Hepatocyte (in vitro differentiated cells): ENCODE results near the gene HAO2.

ENCODE experiments used
- EZH2phosphoT487 ChIP-seq: fragments of 200-600 bp; sonication (generic); IDR thresholded peaks from one replicate; pipeline ENCODE4 v1.6.1; 2018; ENCODE audit warnings: antibody characterized with exemption, mild to moderate bottlenecking, low read depth, moderate library complexity; ENCODE audit not compliant: unreplicated experiment, severe bottlenecking
- TF ChIP-seq, protein P1 (sequence below): fragments of 200-600 bp; sonication (generic); IDR thresholded peaks from 2 replicates; pipeline ENCODE4 v1.5.1; 2016; ENCODE audit warnings: antibody characterized with exemption, mild to moderate bottlenecking; ENCODE audit not compliant: poor library complexity

DNA sequence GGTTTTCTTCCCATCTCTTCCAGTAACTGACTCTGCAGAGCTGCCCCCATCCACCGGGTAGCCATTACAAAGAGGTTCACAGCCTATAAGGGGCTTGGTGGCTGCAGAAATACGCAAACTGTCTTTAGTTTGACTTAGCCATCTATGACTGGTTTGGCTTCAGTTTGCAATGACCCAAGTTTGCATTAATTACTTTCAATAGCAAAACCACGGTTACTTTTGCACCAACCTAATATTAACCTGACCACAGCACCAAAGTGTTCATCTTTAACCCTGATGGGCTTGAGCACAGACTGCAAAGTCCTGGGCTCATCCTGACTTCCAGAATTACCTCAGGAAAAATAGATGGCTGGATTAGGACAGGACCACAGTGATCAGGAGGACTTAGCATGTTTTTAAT, 2.2 kb upstream of the HAO2 start:
- TF ChIP-seq, protein P1, sequence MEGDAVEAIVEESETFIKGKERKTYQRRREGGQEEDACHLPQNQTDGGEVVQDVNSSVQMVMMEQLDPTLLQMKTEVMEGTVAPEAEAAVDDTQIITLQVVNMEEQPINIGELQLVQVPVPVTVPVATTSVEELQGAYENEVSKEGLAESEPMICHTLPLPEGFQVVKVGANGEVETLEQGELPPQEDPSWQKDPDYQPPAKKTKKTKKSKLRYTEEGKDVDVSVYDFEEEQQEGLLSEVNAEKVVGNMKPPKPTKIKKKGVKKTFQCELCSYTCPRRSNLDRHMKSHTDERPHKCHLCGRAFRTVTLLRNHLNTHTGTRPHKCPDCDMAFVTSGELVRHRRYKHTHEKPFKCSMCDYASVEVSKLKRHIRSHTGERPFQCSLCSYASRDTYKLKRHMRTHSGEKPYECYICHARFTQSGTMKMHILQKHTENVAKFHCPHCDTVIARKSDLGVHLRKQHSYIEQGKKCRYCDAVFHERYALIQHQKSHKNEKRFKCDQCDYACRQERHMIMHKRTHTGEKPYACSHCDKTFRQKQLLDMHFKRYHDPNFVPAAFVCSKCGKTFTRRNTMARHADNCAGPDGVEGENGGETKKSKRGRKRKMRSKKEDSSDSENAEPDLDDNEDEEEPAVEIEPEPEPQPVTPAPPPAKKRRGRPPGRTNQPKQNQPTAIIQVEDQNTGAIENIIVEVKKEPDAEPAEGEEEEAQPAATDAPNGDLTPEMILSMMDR: no peak
- no peak for TF ChIP-seq EZH2phosphoT487
